GM21447 (cell line): Measurements from ENCODE around the gene ABCA7.

ENCODE experiments used
- ATAC-seq: cut with Tn5 transposase; IDR thresholded peaks from one replicate; pipeline ENCODE4 v1.9.1; 2021; ENCODE audit not compliant: unreplicated experiment

ABCA7 gene

GRCh38 chr19:1086613-1087012 is 46.7 kb downstream of the ABCA7 start:
- no peak for ATAC-seq

DNA sequence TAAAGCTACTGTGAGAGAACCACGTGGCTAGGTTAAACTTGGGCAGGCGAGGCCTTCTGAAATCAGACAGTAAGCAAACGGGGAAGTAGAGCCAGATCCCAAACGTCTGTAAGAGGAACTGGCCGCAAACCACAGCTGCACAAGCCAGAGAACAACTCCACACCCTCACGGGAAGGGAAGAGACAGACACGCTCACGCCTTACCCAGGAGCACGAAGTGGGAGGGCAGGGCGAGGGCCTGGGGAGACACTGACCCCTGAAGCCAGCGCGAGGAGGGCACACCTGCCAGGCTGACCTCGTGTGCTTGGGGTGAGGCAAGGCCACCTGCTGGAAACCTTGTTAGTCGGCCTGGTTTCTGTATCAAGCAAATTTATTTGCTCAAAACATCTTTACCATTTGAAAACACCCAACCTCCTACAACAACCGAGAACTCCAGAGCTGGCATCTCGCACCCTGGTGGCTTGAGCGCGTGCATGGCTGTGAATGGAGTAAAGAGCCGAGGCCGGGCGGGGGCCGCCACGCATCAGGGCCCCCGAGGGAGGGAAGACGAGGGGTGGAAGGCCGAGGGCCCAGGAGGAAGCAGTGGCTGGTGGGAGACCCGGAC is 48.0 kb downstream of the ABCA7 start:
- ATAC-seq: no peak

DNA sequence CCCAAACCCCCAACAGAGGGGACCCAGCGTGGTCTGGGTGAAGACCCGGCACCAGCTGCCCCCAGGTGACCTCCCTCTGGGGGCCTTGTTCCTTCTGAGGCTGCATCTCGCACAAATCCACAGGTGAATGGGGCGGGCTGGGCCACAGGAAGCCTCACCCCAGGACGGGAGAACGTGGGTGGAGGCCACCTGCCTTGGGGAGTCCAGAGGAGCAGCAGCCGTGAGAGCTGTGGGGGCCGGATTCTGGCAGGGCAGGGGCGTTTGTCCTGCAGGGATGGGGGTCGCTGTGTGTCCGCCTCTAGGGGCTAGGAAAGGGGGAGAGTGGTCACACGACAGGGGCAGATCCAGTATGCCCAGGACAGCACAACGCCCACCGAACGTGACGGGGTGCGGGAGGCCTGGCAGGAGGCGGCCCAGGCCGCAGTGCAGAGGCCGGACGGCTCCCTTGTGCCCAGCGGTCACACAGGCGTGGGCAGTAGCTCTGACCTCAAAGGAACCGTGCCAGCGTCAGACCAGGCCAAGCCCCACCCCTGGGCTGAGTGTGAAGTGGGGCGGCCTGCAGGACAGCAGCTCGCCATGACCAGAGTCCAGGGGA is 48.6 kb downstream of the ABCA7 start:
- no peak for ATAC-seq

DNA sequence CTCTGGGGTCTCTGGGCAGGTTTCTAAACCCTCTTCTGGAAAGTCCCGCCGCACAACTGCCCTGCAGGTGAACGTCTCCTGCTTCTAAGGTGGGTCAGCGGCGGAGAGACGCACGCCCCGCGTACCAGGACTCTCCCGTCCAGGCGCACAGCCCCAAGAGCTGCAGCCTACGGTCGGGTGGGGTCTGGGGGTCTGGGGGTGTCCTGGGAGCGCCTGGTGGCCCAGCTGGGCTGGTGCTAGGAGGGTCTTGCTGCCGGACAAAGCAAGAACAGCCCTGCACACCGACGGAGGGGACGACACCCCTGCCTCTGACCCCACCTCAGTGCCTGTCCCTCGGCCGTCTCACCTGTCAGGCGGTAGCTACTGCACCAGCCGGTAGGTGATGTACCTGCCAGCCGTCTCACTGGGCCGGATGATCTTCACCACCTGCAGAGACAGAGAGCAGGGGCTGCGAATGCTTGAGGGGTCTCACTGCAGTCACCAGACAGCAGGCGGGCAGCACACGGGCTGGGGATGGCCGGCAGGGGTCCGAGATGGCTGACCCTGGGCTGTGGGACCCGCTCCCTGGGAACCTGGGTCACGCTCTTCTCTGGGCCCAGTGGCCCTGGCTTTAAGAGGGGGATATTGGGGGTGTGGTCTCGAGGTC is 49.3 kb downstream of the ABCA7 start:
- no peak for ATAC-seq

- ATAC-seq: no peak
Observed at GRCh38 chr19:1089891-1090290, 50.0 kb downstream of the ABCA7 start.

- ATAC-seq: no peak
Observed at GRCh38 chr19:1090731-1091543, 51.0 kb downstream of the ABCA7 start.

DNA sequence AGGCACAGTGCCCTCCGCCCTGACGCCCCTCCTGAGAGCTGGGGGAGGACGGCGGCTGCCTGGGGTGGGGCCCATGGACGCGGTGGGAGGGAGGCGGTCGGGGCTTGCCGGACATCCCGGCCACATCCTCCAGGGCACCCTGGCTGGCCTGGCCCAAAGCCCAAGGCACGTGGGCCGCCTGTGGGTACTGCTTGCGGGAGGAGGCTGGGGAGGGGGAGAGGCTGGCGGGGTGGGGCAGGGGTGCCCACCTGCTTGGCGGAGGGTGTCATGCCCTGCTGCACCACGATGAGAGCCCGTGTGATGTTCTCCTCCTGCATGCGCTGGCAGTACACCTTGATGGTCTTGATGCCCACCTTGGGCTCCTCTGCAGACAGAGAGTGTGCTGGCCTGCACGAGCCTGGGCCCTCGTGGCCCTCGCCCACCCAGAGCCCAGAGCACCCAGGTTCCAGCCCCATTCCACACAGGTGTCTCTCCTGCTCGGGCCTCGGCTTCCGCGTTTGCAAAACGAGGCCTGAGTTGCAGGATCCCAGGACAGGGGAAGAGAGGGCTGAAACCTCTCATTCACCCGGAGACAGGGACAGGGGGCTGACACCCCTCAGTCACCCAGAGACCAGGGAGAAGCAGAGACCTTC is 51.8 kb downstream of the ABCA7 start:
- no peak for ATAC-seq

DNA sequence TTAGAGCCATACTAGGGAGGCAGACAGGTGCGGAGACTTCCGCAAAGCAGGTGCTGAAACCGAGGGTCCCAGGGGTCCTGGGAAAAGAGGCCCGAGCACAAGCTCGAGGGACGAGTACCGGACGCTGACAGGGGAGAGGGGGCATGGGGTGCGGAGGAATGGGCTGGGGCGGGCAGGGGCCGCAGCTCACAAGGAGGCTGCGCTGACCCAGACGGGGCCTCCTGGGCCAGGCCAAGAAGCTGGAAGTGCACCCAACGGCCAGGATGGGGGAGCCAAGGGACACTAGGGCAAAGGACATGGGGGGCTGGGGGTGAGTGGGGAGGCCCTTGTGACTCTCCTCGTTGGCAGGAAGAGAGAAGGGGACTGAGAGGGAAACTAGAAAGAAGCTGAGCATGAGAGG is 53.4 kb downstream of the ABCA7 start:
- ATAC-seq: no peak

DNA sequence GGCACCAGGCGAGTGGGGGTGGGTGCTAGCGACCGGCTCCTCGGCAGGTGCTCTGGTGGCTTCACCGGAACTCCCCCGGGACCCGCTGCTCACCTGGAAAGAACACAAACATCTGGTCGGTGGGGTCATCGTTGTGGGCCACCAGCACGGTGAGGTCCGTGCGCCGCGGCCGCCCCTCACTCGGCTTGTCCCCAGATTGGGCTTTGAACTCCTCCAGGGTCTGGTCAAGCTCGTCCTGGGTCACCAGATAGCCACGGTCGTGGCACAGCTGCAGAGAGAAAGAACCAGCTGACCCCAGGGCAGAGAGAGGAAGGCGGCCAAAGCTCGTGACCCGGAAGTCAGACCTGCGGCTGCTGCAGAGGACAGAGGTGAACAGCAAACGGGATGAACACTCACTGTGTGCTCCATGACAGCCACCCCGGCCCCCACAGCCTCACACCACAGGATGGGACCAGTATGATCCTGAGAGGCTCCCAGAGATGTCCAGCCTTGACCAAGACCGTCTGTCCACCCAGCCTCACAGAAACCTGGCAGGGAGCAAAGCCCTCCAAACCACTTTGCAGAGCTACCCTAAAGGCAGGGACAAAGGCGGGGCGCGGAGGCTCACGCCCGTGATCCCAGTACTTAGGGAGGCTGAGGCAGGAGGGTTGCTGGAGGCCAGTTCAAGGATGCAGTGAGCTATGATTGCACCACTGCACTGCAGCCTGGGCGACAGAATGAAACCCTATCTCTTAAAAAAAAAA is 54.1 kb downstream of the ABCA7 start:
- no peak for ATAC-seq

GRCh38 chr19:1094655-1094977 is 54.7 kb downstream of the ABCA7 start:
- ATAC-seq: no peak

GRCh38 chr19:1094978-1095701 is 55.2 kb downstream of the ABCA7 start, which contains the start of gene POLR2E:
Gene POLR2E (minus strand): TSS chr19:1095375. CDS start chr19:1095315, 60 bp downstream.
- peak; percentile 80 for ATAC-seq

DNA sequence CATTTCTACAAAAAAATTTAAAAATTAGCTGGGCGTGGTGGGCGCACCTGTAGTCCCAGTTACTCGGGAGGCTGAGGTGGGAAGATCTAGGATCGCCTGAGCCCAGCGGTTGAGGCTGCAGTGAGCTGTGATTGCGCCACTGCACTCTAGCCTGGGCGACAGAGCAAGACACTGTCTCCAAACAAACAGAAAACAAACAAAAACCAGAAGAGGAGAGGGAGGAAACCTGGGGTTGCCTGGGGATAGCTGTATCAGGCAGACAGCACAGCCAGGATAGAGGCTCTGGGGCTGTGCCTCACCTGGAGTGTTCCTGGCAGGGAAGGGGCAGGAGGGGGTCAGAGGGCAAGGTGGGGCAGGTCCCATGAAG is 57.9 kb downstream of the ABCA7 start:
- no peak for ATAC-seq

DNA sequence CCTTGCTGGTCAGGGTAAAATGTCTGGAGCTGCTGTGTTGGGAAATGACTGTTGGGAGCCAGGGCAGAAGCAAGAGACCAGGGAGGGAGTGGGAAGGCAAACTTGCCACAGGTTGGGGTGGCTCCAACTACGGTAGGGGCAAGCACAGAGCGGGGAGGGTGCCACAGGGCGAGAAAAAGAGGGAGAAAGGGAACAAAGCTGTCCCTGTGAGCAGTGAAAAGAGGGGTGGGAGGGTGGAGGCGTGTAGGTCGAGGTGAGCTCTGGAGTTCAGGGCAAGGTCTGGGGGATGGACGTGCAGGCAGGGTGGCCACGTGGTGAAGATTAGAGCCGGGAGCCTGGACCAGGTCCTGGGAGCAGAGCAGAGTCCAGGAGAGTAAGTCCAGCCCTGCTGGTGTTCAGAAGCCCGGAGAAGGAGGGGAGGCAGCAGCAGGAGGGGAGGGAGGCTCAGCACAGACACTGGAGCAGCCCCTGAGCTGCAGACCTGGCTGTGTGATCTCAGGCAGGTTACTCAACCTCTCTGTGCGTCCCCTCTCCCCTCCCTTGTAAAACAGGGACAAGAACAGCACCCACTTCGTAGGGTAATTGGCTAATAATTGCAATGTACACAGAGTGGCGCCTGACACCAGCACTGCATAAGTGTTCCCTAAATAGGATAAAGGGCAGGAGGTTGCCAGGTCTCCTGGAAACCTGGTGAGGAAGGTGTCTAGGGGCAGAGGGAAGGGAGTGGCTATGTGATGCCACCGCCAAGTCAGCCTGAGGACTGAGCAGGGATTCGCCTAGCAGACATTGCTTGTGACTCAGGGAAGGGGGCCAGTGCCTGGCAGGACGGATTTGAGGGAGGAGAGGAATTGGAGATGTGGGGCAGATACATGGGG is 58.5 kb downstream of the ABCA7 start:
- no peak for ATAC-seq

DNA sequence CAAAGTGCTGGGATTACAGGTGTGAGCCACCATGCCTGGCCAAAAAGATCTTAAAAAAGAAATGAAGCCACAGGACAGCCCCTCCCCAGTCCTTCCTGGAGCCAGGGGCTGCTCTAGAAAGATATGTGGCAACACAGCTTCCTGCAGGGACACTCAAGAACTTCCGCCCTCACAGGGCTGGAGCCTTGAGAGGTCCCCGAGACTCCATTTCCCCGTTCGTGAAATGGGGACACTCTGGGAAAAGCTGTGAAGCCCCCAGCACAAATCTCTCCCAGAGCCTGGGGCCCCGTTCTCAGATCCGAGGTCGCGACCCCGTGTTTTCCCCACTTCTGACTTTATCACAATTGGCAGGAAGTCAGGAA is 61.4 kb downstream of the ABCA7 start:
- ATAC-seq: no peak

DNA sequence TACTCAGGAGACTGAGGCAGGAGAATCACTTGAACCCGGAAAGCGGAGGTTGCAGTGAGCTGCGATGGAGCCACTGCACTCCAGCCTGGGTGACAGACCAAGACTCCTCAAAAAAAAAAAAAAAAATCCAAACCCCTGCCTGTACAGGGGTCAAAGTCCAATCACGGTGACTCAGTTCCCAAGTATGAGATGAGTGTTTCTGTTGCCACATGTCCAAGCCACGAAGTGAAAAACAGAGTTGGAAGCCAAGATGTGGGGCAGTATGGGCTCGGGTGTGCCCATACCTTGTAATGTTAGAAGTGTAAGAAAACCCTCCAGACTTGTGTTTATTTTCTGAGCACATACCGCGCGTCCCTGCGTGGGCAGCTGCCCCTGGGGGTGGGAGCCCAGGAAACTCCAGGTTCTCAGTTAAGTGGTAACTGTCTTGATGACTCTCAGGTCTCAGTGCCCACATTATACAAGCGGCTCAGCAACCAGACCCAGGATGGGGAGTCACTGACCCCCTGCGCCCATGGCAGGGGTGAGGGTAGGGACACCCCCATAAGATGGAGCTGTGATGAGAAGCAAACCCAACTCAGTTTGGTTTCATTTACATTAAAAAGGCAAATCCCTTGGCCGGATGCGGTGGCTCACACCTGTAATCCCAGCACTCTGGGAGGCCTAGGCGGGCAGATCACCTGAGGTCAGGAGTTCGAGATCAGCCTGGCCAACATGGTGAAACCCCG is 62.7 kb downstream of the ABCA7 start:
- ATAC-seq: peak; percentile 24

DNA sequence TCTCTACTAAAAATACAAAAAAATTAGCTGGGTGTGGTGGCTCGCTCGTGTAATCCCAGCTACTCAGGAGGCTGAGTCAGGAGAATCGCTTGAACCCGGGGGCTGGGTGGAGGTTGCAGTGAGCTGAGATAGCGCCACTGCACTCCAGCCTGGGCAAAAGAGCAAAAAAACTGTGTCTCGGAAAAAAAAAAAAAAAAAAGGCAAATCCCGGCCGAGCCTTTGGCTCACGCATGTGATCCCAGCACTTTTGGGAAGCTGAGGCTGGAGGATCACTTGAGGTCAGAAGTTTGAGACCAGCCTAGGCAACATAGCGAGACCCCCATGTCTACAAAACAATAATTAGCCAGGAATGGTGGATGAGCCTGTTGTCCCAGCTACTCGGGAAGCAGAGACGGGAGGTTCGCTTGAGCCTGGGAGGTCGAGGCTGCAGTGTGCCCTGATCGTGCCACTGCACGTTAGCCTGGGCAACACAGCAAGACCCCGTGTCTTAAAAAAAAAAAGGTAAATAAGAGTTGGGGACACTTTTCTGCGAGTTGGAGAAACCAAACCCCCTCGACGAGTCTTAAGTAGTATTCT is 63.3 kb downstream of the ABCA7 start:
- no peak for ATAC-seq

DNA sequence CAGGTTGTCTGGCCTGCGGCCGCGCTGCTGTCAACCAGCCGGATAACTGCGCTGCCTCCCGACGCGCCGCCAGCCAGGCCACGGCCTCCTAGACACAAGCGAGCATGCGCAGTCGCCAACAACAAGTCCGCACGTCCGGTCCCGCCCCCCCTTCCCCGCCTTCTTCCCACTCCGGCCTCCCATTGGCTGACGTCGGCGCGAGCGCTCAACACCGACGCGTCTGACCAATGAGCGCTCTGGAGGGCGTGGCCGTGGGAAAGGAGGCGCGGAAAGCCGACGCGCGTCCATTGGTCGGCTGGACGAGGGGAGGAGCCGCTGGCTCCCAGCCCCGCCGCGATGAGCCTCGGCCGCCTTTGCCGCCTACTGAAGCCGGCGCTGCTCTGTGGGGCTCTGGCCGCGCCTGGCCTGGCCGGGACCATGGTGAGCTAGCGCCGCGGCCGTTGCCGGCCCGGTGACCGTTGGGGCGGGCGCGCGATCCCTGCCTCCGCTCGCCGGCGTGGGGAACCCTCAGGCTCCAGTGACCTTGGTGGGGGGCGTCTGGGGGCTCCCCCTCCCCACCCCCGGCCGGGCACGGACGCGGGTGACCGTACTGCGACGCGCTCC is 63.9 kb downstream of the ABCA7 start, which contains the start of gene GPX4:
Gene GPX4 (plus strand): TSS at position 287 of the 603 bp plus-strand sequence. CDS start 50 bp downstream, at position 337.
- ATAC-seq: peak; percentile 52
